Stomach (tissue), 4 donors: ENCODE data around the gene THUMPD3.

Source experiments
- CTCF ChIP-seq, 7 experiments: fragments of 450-650 bp in 4 of 7; fragments of 200-600 bp in 3 of 7; sonication (generic) in 3 of 7; IDR thresholded peaks; one replicate each; pipeline ENCODE4 v1.5.1; 2016 to 2019; ENCODE audit warnings: antibody characterized with exemption in 7 of 7, control low read depth in 2 of 7, mild to moderate bottlenecking in 1 of 7
- EP300 ChIP-seq: sonication (generic); formaldehyde crosslinking; IDR thresholded peaks from one replicate; pipeline ENCODE4 v1.6.1; 2017; ENCODE audit warnings: antibody characterized with exemption
- POLR2A ChIP-seq, 4 donors: fragments of 450-650 bp; IDR thresholded peaks; one replicate each; pipeline ENCODE4 v1.6.1; 2016; ENCODE audit warnings: antibody characterized with exemption in 4 of 4, control low read depth in 2 of 4, mild to moderate bottlenecking in 1 of 4, moderate library complexity in 1 of 4
- POLR2AphosphoS5 ChIP-seq, 3 donors: sonication (generic); formaldehyde crosslinking; IDR thresholded peaks; one replicate each; pipeline ENCODE4 v1.6.1; 2016; ENCODE audit warnings: antibody characterized with exemption in 3 of 3

- no peak for TF ChIP-seq CTCF (IDR thresholded peaks at IDR 0.05)
- TF ChIP-seq POLR2A (IDR thresholded peaks at IDR 0.05), result no peak
- TF ChIP-seq POLR2AphosphoS5 (IDR thresholded peaks at IDR 0.05), result no peak
- no peak for TF ChIP-seq EP300
These were observed 47.4 kb downstream of the THUMPD3 start for GRCh38 chr3:9409981-9410854.
